HG02623 (cell line): ENCODE results near the gene TEP1.
A peak's percentile ranks its signal among the peaks of the same experiment; 100 is the strongest.

Experiments
- ATAC-seq: cut with Tn5 transposase; IDR thresholded peaks from one replicate; pipeline ENCODE4 v1.9.1; 2021; ENCODE audit warnings: moderate library complexity; ENCODE audit not compliant: unreplicated experiment

TEP1 gene

GRCh38 chr14:20434701-20435581 is 21.6 kb upstream of the TEP1 start:
- ATAC-seq = no peak

- no peak for ATAC-seq
Measured at GRCh38 chr14:20429801-20430669, 16.7 kb upstream of the TEP1 start.

- no peak for ATAC-seq
Measured at GRCh38 chr14:20428802-20429201, 15.5 kb upstream of the TEP1 start.

GRCh38 chr14:20428010-20428365 is 14.7 kb upstream of the TEP1 start:
- ATAC-seq = peak; percentile 31

GRCh38 chr14:20427231-20428009 is 14.1 kb upstream of the TEP1 start:
- ATAC-seq = peak; percentile 64

GRCh38 chr14:20424851-20425250 is 11.6 kb upstream of the TEP1 start:
- no peak for ATAC-seq

- ATAC-seq = no peak
Measured at GRCh38 chr14:20422886-20423285, 9.6 kb upstream of the TEP1 start.

GRCh38 chr14:20421267-20421666 is 8.0 kb upstream of the TEP1 start:
- ATAC-seq = no peak

- no peak for ATAC-seq
Measured at GRCh38 chr14:20419419-20419818, 6.1 kb upstream of the TEP1 start.

GRCh38 chr14:20418501-20418909 is 5.2 kb upstream of the TEP1 start:
- ATAC-seq = no peak

GRCh38 chr14:20417250-20418186 is 4.2 kb upstream of the TEP1 start:
- no peak for ATAC-seq

GRCh38 chr14:20416223-20416622 is 2.9 kb upstream of the TEP1 start:
- ATAC-seq = no peak

GRCh38 chr14:20415782-20416206 is 2.5 kb upstream of the TEP1 start:
- ATAC-seq = peak; percentile 47

GRCh38 chr14:20413744-20414082 is 412 bp upstream of the TEP1 start:
- ATAC-seq = peak; percentile 34

GRCh38 chr14:20412411-20412810 is 890 bp downstream of the TEP1 start:
- ATAC-seq = peak; percentile 45

GRCh38 chr14:20409226-20409625 is 4.1 kb downstream of the TEP1 start:
- no peak for ATAC-seq

- ATAC-seq = no peak
Measured at GRCh38 chr14:20403521-20403920, 9.8 kb downstream of the TEP1 start.

- ATAC-seq = no peak
Measured at GRCh38 chr14:20400965-20401593, 12.2 kb downstream of the TEP1 start.

- no peak for ATAC-seq
Measured at GRCh38 chr14:20400589-20400964, 12.7 kb downstream of the TEP1 start.

GRCh38 chr14:20397511-20397910 is 15.8 kb downstream of the TEP1 start:
- no peak for ATAC-seq
